AG09309 (cell line): ENCODE measurements around the gene SDK1.
"Not testable (repeated sequence)": the region's sequence is repeated elsewhere in the genome, so short reads cannot be mapped to it uniquely, and the experiment has no call there.

ENCODE experiments used
- DNase-seq: peaks from one replicate; pipeline ENCODE4 v3.0.0-alpha.2; 2010; ENCODE audit warnings: low read depth
- H3K4me3 ChIP-seq: 2 replicates; pipeline ENCODE4 v1.5.1; 2011; ENCODE audit warnings: mild to moderate bottlenecking, low read depth, low read length, moderate library complexity; ENCODE audit not compliant: control insufficient read depth
- TF ChIP-seq, protein P1 (sequence below): IDR thresholded peaks from 2 replicates; pipeline ENCODE4 v1.5.1; 2011; ENCODE audit warnings: mild to moderate bottlenecking, low read depth, low read length, inconsistent platforms; ENCODE audit not compliant: insufficient read depth, control insufficient read depth; ENCODE audit errors: missing control alignments

The SDK1 gene

DNA sequence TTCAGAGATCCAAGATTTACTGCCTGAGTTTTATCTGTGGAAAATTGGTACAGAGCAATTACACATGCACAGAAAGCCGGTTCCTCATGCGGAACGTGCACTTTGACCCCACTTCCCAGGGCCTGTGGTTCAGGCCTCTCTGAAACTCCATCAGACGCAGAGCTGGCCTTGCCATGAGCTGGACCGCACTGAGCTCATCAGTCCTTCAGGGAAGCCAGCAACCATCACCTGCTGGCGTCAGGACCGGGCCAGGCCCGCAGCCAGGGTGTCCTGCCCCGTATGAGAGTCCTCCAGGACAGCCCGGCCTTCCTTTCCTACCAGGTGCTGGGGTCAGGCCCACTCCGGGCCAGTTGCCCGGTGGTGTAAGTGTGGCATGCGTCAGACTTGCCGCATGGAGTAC is 934.5 kb downstream of the SDK1 start:
- DNase-seq, result no peak
- H3K4me3 ChIP-seq, result no peak overlapping the region
- TF ChIP-seq, protein P1, sequence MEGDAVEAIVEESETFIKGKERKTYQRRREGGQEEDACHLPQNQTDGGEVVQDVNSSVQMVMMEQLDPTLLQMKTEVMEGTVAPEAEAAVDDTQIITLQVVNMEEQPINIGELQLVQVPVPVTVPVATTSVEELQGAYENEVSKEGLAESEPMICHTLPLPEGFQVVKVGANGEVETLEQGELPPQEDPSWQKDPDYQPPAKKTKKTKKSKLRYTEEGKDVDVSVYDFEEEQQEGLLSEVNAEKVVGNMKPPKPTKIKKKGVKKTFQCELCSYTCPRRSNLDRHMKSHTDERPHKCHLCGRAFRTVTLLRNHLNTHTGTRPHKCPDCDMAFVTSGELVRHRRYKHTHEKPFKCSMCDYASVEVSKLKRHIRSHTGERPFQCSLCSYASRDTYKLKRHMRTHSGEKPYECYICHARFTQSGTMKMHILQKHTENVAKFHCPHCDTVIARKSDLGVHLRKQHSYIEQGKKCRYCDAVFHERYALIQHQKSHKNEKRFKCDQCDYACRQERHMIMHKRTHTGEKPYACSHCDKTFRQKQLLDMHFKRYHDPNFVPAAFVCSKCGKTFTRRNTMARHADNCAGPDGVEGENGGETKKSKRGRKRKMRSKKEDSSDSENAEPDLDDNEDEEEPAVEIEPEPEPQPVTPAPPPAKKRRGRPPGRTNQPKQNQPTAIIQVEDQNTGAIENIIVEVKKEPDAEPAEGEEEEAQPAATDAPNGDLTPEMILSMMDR, result no peak

DNA sequence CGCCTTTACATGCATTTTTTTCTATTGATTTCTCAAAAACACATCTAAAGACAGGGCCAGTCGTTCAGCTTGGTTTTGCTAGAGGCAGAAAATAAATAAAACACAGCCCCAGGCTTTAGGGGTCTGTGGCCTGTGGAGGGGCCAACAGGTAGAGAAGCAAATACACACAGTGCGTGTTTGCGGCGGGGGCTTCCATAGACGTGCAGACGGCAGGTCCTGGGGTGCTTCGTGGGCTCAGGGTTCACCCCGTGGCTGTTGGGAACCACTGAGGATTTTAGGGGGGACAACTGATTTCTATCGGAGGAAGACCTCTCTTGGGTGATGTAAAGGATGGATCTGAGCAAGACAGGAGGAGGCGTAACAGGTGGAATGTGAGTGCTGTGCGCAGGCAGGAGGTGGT is 935.3 kb downstream of the SDK1 start:
- H3K4me3 ChIP-seq, result no peak overlapping the region
- no peak for DNase-seq
- TF ChIP-seq, protein P1, result no peak

DNA sequence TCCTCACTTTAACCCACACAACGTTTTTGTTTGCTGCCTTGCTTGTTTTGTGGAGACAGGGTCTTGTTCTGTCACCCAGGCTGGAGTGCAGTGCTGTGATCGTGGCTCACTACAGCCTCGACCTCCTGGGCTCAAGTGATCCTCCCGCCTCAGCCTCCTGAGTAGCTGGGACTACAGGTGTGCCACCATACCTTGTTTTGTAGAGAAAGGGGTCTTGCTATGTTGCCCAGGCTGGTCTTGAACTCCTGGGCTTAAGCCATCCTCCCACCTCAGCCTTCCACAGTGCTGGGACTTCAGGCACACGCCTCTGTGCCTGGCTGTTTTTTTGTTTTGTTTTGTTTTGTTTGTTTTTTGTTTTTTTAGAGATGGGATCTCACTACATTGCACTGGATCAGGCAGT is 935.8 kb downstream of the SDK1 start:
- DNase-seq, H3K4me3 ChIP-seq: not testable (repeated sequence)

DNA sequence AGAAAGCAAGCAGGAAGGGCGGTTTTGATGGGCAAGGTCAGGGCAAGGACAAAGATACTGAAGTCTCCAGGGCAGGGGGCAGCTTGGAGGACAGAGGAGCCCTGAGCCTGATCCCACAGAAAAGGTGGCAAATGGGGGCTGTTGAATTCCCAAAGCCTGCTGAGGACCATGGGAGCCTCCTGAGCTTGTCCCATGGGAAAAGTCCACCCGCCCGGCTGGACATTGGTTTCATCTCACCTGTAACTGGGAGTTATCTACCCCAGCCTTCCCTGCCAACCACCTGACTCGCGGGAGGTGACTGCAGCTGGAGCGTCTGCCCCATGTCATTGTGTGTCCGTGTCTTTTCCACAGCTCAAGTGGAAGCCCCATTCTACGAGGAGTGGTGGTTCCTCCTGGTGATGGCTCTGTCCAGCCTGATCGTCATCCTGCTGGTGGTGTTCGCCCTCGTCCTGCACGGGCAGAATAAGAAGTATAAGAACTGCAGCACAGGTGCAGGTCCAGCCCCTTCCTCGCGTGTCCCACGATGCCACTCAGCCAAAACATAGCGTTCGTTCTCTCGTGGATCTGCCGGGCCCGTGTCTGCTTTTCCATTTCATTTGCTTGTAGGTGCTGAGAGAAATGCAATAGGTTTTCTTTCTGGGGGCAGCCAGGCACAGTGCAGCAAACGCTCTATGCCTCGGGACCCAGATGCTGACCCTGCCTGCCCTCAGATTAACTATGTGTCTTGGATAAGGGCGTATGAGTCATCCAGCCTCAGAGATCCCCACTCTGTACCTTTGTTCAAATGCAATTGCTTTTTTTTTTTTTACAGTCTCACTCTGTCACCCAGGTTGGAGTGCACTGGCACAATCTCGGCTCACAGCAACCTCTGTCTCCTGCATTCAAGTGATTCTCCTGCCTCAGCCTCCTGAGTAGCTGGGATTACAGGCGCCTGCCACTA is 936.5 kb downstream of the SDK1 start:
- DNase-seq, result no peak
- TF ChIP-seq, protein P1, result no peak
- no peak overlapping the region for H3K4me3 ChIP-seq

DNA sequence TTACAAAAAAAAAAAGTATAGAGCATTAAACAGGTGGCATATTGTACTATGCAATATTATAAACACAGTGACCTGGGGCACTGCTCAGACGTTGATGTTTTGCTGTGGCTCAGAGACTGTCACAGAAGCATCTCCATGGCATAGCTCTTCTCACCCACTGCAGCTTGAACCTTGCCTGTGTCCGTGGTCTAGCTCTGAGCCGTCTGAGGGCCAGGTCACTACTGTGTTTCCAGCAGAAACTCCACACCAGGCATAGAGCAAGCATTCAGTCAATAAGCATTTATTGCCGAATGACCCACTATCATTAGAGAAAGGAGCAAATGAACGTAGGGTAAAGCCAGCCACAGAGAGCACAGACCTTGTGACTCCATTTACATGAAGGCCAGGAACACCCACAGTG is 937.8 kb downstream of the SDK1 start:
- no peak for DNase-seq
- H3K4me3 ChIP-seq, result no peak overlapping the region
- TF ChIP-seq, protein P1, result no peak

DNA sequence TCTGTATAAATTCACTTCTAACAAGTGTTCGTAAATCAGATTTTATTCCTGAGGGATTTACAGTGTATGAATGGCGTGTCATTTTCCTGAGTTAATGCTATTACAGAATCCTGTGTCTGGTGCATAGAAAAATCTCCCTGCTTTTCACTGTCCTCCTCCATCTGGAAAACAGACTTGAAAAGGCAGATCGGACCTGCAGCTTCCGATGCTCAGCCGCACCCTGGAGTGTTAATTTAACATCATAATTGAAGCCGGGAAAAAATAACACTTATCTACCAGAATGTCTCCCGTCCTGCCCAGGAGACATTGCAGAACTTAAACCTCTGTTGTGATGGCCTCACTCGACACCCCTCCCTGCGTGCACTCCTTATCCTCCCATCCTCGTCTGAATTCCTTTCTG is 939.0 kb downstream of the SDK1 start:
- TF ChIP-seq, protein P1, result no peak
- DNase-seq, result no peak
- no peak overlapping the region for H3K4me3 ChIP-seq

DNA sequence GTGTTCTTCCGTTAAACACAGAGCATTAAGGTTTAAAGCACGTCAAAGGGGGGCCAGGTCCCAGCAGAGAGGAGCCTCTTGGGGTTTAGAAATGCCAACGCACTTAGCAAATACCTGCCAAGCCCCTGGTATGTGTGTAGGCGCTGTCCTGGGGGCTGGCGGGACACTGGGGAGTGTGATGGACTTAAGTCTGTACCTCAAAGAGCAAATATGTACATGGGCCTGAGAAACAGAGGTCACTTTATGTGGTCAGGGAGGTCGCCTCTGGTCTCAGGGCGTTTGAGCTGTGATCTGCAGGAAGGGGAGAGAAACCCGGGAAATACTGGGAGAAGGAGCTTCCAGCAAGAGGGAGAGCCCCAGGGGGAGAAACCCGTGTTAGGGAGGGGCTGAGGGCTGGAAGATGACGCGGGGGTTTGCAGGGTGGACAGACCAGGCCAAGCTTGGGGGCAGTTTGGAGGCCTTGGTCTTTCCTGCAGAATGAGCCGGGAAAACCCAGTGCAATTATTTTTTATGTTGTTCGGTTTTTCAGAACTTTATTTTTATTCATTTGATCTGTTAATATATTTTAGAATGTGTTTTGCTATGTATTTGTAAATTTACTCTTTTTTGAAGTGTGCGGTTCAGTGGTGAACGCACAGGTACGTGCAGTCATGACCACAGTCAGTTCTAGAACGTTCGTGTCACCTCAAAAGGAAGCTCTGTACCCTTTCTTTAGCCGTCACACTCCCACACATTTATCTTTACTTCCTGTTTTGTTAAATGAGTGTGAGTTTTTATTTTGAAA is 939.7 kb downstream of the SDK1 start:
- TF ChIP-seq, protein P1, result no peak
- DNase-seq, result no peak

More for the DNA sequence above, 939.7 kb downstream of the SDK1 start:
- no peak overlapping the region for H3K4me3 ChIP-seq
